Adipocyte (in vitro differentiated cells): Measurements from ENCODE around the gene PACS1.
"Not testable (repeated sequence)": the region's sequence is repeated elsewhere in the genome, so short reads cannot be mapped to it uniquely, and the experiment has no call there.

ENCODE experiments used
- DNase-seq: peaks from one replicate; pipeline ENCODE4 v3.0.0-alpha.2; 2015; ENCODE audit warnings: low read depth
- H3K27me3 ChIP-seq: replicated peaks from 2 replicates; pipeline ENCODE4 v1.7.0; 2013; ENCODE audit warnings: mild to moderate bottlenecking, low read length, moderate library complexity; ENCODE audit not compliant: control insufficient read depth, insufficient read depth
- H3K36me3 ChIP-seq: 2 replicates; pipeline ENCODE4 v1.7.0; 2013; ENCODE audit warnings: low read length, mild to moderate bottlenecking, moderate library complexity; ENCODE audit not compliant: control insufficient read depth, insufficient read depth, severe bottlenecking
- H3K4me1 ChIP-seq: 2 replicates; pipeline ENCODE4 v1.7.0; 2013; ENCODE audit warnings: mild to moderate bottlenecking, low read length, moderate library complexity; ENCODE audit not compliant: control insufficient read depth, insufficient read depth
- H3K4me3 ChIP-seq: 2 replicates; pipeline ENCODE4 v1.7.0; 2013; ENCODE audit warnings: mild to moderate bottlenecking, low read length, moderate library complexity
- H3K9ac ChIP-seq: 2 replicates; pipeline ENCODE4 v1.7.0; 2013; ENCODE audit warnings: mild to moderate bottlenecking, low read length, moderate library complexity
- H3K9me3 ChIP-seq: 2 replicates; pipeline ENCODE4 v1.7.0; 2013; ENCODE audit warnings: mild to moderate bottlenecking, low read length, moderate library complexity; ENCODE audit not compliant: control insufficient read depth

The PACS1 gene

GRCh38 chr11:66275396-66275795 lies 205.3 kb downstream of the PACS1 start:
- no peaks in the 10 kb centered on the region for H3K9me3 ChIP-seq
- H3K4me3 ChIP-seq, result no peak overlapping the region
- H3K9ac ChIP-seq, result no peak overlapping the region
- peaks cover 48% of the 10 kb centered on the region for H3K36me3 ChIP-seq
- no peak for DNase-seq
- peaks cover 4% of the 10 kb centered on the region for H3K4me1 ChIP-seq
- no peaks in the 10 kb centered on the region for H3K27me3 ChIP-seq

GRCh38 chr11:66275984-66276612 lies 206.0 kb downstream of the PACS1 start:
- DNase-seq, result no peak
- H3K36me3 ChIP-seq, result peaks cover 48% of the 10 kb centered on the region
- peaks cover 4% of the 10 kb centered on the region for H3K4me1 ChIP-seq
- no peak overlapping the region for H3K9ac ChIP-seq
- no peaks in the 10 kb centered on the region for H3K27me3 ChIP-seq
- H3K9me3 ChIP-seq, result no peaks in the 10 kb centered on the region
- no peak overlapping the region for H3K4me3 ChIP-seq

- not testable (repeated sequence) for DNase-seq
Observed at GRCh38 chr11:66276619-66277018, 206.5 kb downstream of the PACS1 start.

GRCh38 chr11:66277064-66277463 lies 207.0 kb downstream of the PACS1 start:
- peaks cover 43% of the 10 kb centered on the region for H3K36me3 ChIP-seq
- not testable (repeated sequence) for H3K27me3 ChIP-seq, H3K4me1 ChIP-seq, H3K4me3 ChIP-seq, H3K9ac ChIP-seq, DNase-seq, H3K9me3 ChIP-seq

More at GRCh38 chr11:66276619-66277018, 206.5 kb downstream of the PACS1 start:
- H3K27me3 ChIP-seq, H3K9me3 ChIP-seq, H3K4me3 ChIP-seq, H3K9ac ChIP-seq, H3K4me1 ChIP-seq: not testable (repeated sequence)
- peaks cover 47% of the 10 kb centered on the region for H3K36me3 ChIP-seq

GRCh38 chr11:66277471-66278362 lies 207.6 kb downstream of the PACS1 start, which contains the start of gene CNIH2:
Gene CNIH2, plus strand, starts transcription at chr11:66278175. Its CDS starts 282 bp downstream, at chr11:66278457.
- H3K4me3 ChIP-seq, result peak within 1 kb of the TSS; percentile 47
- H3K9ac ChIP-seq, result no peak within 1 kb of the TSS
- peaks cover 36% of the 10 kb centered on the region for H3K36me3 ChIP-seq
- DNase-seq, result peak; percentile 68
- peaks cover 4% of the 10 kb centered on the region for H3K4me1 ChIP-seq
- H3K27me3 ChIP-seq, result no peaks in the 10 kb centered on the region
- no peaks in the 10 kb centered on the region for H3K9me3 ChIP-seq

GRCh38 chr11:66278363-66279091 lies 208.5 kb downstream of the PACS1 start:
- H3K9me3 ChIP-seq, result no peaks in the 10 kb centered on the region
- H3K9ac ChIP-seq, result no peak overlapping the region
- H3K27me3 ChIP-seq, result no peaks in the 10 kb centered on the region
- peak; percentile 27 for DNase-seq
- peaks cover 28% of the 10 kb centered on the region for H3K36me3 ChIP-seq
- no peak overlapping the region for H3K4me3 ChIP-seq
- peaks cover 4% of the 10 kb centered on the region for H3K4me1 ChIP-seq

- Histone ChIP-seq H3K27me3 (no peaks in the 10 kb centered on the region), H3K9me3 (no peaks in the 10 kb centered on the region), H3K4me3 (no peak overlapping the region), H3K9ac (no peak overlapping the region), H3K4me1 (peaks cover 4% of the 10 kb centered on the region), H3K36me3 (peaks cover 23% of the 10 kb centered on the region)
- DNase-seq, result no peak
Observed at GRCh38 chr11:66279092-66279734, 209.1 kb downstream of the PACS1 start.

GRCh38 chr11:66280428-66280827 lies 210.4 kb downstream of the PACS1 start:
- H3K36me3 ChIP-seq, result peaks cover 25% of the 10 kb centered on the region
- no peak overlapping the region for H3K4me3 ChIP-seq
- H3K9ac ChIP-seq, result no peak overlapping the region
- no peak for DNase-seq
- H3K9me3 ChIP-seq, result no peaks in the 10 kb centered on the region
- no peaks in the 10 kb centered on the region for H3K27me3 ChIP-seq
- peaks cover 4% of the 10 kb centered on the region for H3K4me1 ChIP-seq

- Histone ChIP-seq H3K4me1 (peaks cover 7% of the 10 kb centered on the region), H3K36me3 (peaks cover 24% of the 10 kb centered on the region), H3K4me3 (no peak overlapping the region)
Observed at GRCh38 chr11:66281001-66281400, 210.9 kb downstream of the PACS1 start.

GRCh38 chr11:66281776-66282467 lies 211.8 kb downstream of the PACS1 start:
- Histone ChIP-seq H3K9me3 (no peaks in the 10 kb centered on the region), H3K9ac (no peak overlapping the region), H3K27me3 (no peaks in the 10 kb centered on the region), H3K4me1 (peaks cover 8% of the 10 kb centered on the region), H3K36me3 (peaks cover 24% of the 10 kb centered on the region), H3K4me3 (no peak overlapping the region)
- DNase-seq, result no peak

More at GRCh38 chr11:66281001-66281400, 210.9 kb downstream of the PACS1 start:
- H3K9me3 ChIP-seq, result no peaks in the 10 kb centered on the region
- H3K27me3 ChIP-seq, result no peaks in the 10 kb centered on the region
- no peak for DNase-seq
- H3K9ac ChIP-seq, result no peak overlapping the region
